AG04450 (cell line): ENCODE measurements around the gene PCDHGB2. TPM values are rescaled to one million over a fixed set of nuclear protein-coding genes. Genes with fewer than 3 reads are reported as not detected.
A peak's percentile ranks its signal among the peaks of the same experiment; 100 is the strongest.
"Not testable (repeated sequence)": the region's sequence is repeated elsewhere in the genome, so short reads cannot be mapped to it uniquely, and the experiment has no call there.

Experiments used
- CTCF ChIA-PET: fragments of 300-600, 350-600 bp; formaldehyde crosslinking; extraction: SDS; loops from one replicate; lab custom pipeline; 2022; ENCODE audit warnings: antibody characterized with exemption, inconsistent platforms; lab: Charles Lee
- POLR2A ChIA-PET: fragments of 350-600 bp; formaldehyde crosslinking; extraction: SDS; loops from one replicate; lab custom pipeline; 2021; ENCODE audit warnings: antibody characterized with exemption, inconsistent platforms; lab: Yijun Ruan, JAX
- DNase-seq: peaks from one replicate; pipeline ENCODE4 v3.0.0-alpha.2; 2011; ENCODE audit warnings: low read depth, low spot score
- H3K27ac ChIP-seq: one replicate; pipeline ENCODE4 v1.5.1; 2012; ENCODE audit warnings: low read depth, low read length, control low read depth
- H3K27me3 ChIP-seq: one replicate; pipeline ENCODE4 v1.6.0; 2012; ENCODE audit warnings: low read length; ENCODE audit not compliant: control insufficient read depth, insufficient read depth
- H3K4me3 ChIP-seq: 2 replicates; pipeline ENCODE4 v1.5.1; 2011; ENCODE audit warnings: mild to moderate bottlenecking, low read depth, low read length, control low read depth
- H3K9me3 ChIP-seq: 2 replicates; pipeline ENCODE4 v1.5.1; 2012; ENCODE audit warnings: low read length; ENCODE audit not compliant: control insufficient read depth, insufficient read depth
- polyA plus RNA-seq: library from polyadenylated mRNA; depleted of rRNA; stranded (reverse); fragments of >200 nt; gene quantifications from 2 replicates; pipeline ENCODE4 v1.2.3, GENCODE V29; 2011
- TF ChIP-seq, protein P1 (sequence below): IDR thresholded peaks from 2 replicates; pipeline ENCODE4 v1.5.1; 2011; ENCODE audit warnings: low read depth, low read length, control low read depth, inconsistent platforms

PCDHGB2 gene
- polyA plus RNA-seq, 1 experiment: 4.6 TPM

DNA sequence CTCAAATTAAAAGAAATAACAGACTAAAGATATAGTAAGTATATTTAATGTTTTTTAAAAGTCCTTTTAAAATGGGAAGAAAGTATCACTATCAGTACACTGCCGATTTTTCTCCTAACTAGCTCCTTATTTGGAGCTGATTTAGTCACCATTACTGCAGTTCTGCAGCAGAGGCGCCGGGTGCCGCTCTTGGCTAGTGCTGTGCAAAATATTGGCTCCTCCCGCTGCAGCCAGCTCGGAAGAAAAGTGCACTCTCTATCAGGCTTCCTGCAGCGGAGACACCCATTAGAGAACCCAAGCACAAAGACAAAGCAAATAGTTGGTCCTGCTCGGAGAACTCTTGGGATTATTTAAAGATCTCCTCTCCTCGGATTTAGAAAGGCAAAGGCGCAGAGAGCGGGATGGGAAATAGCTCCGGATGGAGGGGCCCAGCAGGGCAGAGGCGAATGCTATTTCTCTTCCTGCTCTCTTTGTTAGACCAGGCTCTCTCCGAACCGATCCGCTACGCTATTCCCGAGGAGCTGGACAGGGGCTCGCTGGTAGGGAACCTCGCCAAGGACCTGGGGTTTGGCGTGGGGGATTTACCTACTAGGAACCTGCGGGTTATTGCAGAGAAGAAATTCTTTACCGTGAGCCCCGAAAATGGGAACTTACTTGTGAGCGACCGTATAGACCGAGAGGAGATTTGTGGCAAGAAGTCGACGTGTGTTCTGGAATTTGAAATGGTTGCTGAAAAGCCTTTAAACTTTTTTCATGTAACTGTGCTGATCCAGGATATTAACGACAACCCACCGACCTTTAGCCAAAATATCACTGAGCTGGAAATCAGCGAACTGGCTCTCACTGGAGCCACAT is 10.4 kb downstream of the PCDHGB2 start, which contains the start of gene PCDHGB3:
Gene PCDHGB3 (plus strand): TSS at position 249 of the 855 bp plus-strand sequence. CDS start 153 bp downstream, at position 402.
- Histone ChIP-seq H3K27ac (no peak within 1 kb of the TSS), H3K9me3 (peaks cover 65% of the 10 kb centered on the region), H3K4me3 (peak within 1 kb of the TSS; percentile 47), H3K27me3 (peaks cover 16% of the 10 kb centered on the region)
- POLR2A ChIA-PET: interaction anchor here (0.7 to 1.2 kb wide), 3 partner anchors 10 to 194 kb away, joined by 3 to 4 read pairs (median 3); no protein-coding TSS in a partner anchor
- TF ChIP-seq, protein P1, sequence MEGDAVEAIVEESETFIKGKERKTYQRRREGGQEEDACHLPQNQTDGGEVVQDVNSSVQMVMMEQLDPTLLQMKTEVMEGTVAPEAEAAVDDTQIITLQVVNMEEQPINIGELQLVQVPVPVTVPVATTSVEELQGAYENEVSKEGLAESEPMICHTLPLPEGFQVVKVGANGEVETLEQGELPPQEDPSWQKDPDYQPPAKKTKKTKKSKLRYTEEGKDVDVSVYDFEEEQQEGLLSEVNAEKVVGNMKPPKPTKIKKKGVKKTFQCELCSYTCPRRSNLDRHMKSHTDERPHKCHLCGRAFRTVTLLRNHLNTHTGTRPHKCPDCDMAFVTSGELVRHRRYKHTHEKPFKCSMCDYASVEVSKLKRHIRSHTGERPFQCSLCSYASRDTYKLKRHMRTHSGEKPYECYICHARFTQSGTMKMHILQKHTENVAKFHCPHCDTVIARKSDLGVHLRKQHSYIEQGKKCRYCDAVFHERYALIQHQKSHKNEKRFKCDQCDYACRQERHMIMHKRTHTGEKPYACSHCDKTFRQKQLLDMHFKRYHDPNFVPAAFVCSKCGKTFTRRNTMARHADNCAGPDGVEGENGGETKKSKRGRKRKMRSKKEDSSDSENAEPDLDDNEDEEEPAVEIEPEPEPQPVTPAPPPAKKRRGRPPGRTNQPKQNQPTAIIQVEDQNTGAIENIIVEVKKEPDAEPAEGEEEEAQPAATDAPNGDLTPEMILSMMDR: peak; percentile 48
- CTCF ChIA-PET: interaction anchor here (0.5 to 3.8 kb wide), 32 partner anchors 9 to 228 kb away, joined by 3 to 105 read pairs (median 4); partner anchors contain the start of genes PCDHB14, PCDHGA1, PCDHGA10 and PCDHGA11
- no peak for DNase-seq

DNA sequence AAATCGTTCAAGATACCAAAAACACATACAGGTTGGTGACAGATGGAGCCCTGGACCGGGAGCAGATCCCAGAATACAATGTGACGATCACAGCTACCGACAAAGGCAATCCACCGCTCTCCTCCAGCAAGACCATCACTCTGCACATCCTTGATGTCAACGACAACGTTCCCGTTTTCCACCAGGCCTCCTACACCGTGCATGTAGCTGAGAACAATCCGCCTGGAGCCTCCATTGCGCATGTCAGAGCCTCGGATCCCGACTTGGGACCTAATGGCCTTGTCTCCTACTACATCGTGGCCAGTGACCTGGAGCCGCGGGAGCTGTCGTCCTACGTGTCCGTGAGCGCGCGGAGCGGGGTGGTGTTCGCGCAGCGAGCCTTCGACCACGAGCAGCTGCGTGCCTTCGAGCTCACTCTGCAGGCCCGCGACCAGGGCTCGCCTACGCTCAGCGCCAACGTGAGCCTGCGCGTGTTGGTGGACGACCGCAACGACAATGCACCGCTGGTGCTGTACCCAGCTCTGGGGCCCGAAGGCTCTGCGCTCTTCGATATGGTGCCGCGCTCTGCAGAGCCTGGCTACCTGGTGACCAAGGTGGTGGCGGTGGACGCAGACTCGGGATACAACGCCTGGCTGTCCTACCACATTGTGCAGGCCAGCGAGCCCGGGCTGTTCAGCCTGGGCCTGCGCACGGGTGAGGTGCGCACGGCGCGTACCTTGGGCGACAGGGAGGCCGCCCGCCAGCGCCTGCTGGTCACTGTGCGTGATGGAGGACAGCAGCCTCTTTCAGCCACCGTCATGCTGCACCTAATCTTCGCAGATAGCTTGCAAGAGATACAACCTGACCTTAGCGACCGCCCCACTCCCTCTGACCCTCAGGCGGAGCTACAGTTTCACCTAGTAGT is 12.0 kb downstream of the PCDHGB2 start:
- H3K27ac ChIP-seq: no peak overlapping the region
- H3K27me3 ChIP-seq: peaks cover 4% of the 10 kb centered on the region
- POLR2A ChIA-PET: no interaction called here
- TF ChIP-seq, protein P1: no peak
- DNase-seq: no peak
- peaks cover 67% of the 10 kb centered on the region for H3K9me3 ChIP-seq
- CTCF ChIA-PET: interaction anchor here (0.9 to 3.8 kb wide), 8 partner anchors 22 to 195 kb away, joined by 3 to 105 read pairs (median 14); partner anchors contain the start of genes PCDHGA10, PCDHGA12, PCDHGB1 and TAF7
- H3K4me3 ChIP-seq: no peak overlapping the region

DNA sequence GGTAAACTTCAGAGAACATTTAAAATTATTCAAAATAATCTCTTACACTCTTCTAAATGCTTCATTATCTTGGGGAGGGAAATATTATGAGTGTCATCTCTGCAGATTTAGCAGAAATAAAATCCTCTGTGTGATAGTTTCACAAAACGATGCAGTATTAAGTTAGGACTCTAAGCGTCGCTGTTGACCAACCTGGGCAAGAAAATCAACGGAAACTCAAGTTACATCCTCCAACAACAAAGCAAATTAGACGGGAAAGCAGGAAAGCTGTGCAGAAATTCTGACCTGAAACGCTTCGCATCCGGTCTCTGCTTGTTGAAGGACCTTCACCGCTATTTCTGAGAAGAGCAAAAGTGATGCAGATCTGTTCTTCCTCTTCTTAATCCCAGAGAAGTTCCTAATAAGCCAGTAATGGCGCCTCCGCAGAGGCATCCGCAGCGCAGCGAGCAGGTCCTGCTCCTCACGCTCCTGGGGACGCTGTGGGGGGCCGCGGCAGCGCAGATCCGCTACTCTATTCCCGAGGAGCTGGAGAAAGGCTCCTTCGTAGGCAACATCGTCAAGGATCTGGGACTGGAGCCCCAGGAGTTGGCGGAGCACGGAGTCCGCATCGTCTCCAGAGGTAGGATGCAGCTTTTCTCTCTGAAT is 14.0 kb downstream of the PCDHGB2 start, which contains the start of gene PCDHGA6:
Gene PCDHGA6 (plus strand): TSS at position 219 of the 645 bp plus-strand sequence. CDS start 193 bp downstream, at position 412.
- TF ChIP-seq, protein P1: peak; percentile 54
- Histone ChIP-seq H3K27ac (no peak within 1 kb of the TSS), H3K27me3 (peaks cover 4% of the 10 kb centered on the region), H3K4me3 (peak within 1 kb of the TSS; percentile 37), H3K9me3 (peaks cover 71% of the 10 kb centered on the region)
- POLR2A ChIA-PET: no interaction called here
- CTCF ChIA-PET: interaction anchor here (0.6 to 2.8 kb wide), 11 partner anchors 17 to 194 kb away, joined by 3 to 22 read pairs (median 4); partner anchors contain the start of genes PCDHGA12 and PCDHGB7
- DNase-seq: no peak

DNA sequence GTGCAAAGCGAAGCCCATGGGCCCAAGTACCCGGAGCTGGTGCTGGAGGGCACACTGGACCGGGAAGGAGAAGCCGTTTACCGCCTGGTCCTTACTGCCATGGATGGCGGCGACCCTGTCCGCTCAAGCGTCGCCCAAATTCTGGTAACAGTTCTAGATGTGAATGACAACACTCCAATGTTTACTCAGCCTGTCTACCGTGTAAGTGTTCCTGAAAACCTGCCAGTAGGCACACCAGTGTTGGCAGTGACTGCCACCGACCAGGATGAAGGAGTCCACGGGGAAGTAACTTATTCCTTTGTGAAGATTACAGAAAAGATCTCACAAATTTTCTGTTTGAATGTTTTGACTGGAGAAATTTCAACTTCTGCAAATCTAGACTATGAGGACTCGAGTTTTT is 14.8 kb downstream of the PCDHGB2 start:
- H3K4me3 ChIP-seq: no peak overlapping the region
- H3K27ac ChIP-seq: no peak overlapping the region
- peaks cover 71% of the 10 kb centered on the region for H3K9me3 ChIP-seq
- TF ChIP-seq, protein P1: no peak
- POLR2A ChIA-PET: no interaction called here
- H3K27me3 ChIP-seq: peaks cover 4% of the 10 kb centered on the region
- CTCF ChIA-PET: interaction anchor here (0.6 to 2.8 kb wide), 9 partner anchors 16 to 193 kb away, joined by 3 to 22 read pairs (median 4); partner anchors contain the start of gene PCDHGA12
- no peak for DNase-seq

DNA sequence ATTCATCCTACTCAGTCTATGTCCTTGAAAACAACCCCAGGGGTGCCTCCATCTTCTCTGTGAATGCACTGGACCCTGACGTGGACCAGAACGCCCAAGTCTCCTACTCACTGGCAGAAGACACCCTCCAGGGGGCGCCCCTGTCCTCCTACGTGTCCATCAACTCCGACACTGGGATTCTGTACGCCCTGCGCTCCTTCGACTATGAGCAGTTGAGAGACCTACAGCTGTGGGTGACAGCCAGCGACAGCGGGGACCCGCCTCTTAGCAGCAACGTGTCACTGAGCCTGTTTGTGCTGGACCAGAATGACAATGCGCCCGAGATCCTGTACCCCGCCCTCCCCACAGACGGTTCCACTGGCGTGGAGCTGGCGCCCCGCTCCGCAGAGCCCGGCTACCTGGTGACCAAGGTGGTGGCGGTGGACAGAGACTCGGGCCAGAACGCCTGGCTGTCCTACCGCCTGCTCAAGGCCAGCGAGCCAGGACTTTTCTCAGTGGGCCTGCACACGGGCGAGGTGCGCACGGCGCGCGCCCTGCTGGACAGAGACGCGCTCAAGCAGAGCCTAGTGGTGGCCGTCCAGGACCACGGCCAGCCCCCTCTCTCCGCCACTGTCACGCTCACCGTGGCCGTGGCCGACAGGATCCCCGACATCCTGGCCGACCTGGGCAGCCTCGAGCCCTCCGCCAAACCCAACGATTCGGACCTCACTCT is 15.8 kb downstream of the PCDHGB2 start:
- H3K27ac ChIP-seq, DNase-seq, H3K4me3 ChIP-seq, H3K27me3 ChIP-seq, POLR2A ChIA-PET: not testable (repeated sequence)
- peaks cover 67% of the 10 kb centered on the region for H3K9me3 ChIP-seq
- CTCF ChIA-PET: interaction anchor here (1.0 to 2.8 kb wide), 3 partner anchors 15 to 193 kb away, joined by 3 to 22 read pairs (median 4); no protein-coding TSS in a partner anchor
